ENCODE measurements around the gene CTBP2. TPM values are rescaled to one million over a fixed set of nuclear protein-coding genes. Genes with fewer than 3 reads are reported as not detected.

The CTBP2 gene
- total and polyA plus RNA-seq, 3 experiments from 2014 or later = 1.4 to 2.8 (median 1.8) TPM

DNA sequence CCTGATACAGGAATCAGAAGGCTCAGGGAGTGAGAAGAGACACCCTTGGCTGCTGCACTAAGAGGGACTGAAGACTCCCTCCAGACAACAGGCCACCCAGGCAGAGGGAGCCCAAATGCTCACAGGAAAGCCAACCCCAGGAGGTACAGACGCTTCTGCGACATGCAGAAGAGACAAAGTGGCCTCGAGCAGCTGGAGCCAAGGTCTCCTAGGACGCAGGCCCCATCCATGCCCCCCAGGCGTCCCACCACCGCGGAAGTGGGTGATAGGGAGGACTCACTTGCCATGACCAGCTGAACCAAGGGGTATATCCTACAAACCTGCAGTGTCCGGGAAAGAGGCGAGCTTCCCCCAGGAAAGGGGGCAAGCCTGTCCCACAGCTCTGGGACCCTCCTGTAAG, 56.9 kb downstream of the CTBP2 start:
- Histone ChIP-seq H3K4me3 (ENCODE audit: low read length) (no peak overlapping the region), H3K36me3 (ENCODE audit: insufficient read depth, low read length) (no peaks in the 10 kb centered on the region), H3K9me3 (ENCODE audit: low read length) (no peaks in the 10 kb centered on the region), H3K4me1 (ENCODE audit: insufficient read depth, low read length) (no peaks in the 10 kb centered on the region), H3K27ac (ENCODE audit: low read depth, low read length) (no peak overlapping the region), H3K27me3 (ENCODE audit: insufficient read depth, low read length, poor library complexity, severe bottlenecking) (no peaks in the 10 kb centered on the region)
- no peaks in the 10 kb centered on the region for H3K36me3 Mint-ChIP-seq
- no peaks in the 10 kb centered on the region for H3K4me1 Mint-ChIP-seq
- peaks cover 0 to 4% of the 10 kb centered on the region in 2 donors for H3K27me3 Mint-ChIP-seq
- H3K4me3 Mint-ChIP-seq = no peak overlapping the region
- H3K9me3 Mint-ChIP-seq = peaks cover 0 to 3% (median 0%) of the 10 kb centered on the region in 5 donors
- POLR2A ChIA-PET = no interaction called here
- CTCF ChIA-PET = no interaction called here
- DNase-seq = no peak
- no peak overlapping the region for H3K27ac Mint-ChIP-seq

GRCh38 chr10:125102821-125103220, 57.5 kb downstream of the CTBP2 start:
- Mint-ChIP-seq H3K36me3 (no peaks in the 10 kb centered on the region), H3K4me3 (no peak overlapping the region), H3K27ac (no peak overlapping the region), H3K4me1 (no peaks in the 10 kb centered on the region), H3K27me3 (peaks cover 2 to 4% of the 10 kb centered on the region in 2 donors), H3K9me3 (peaks cover 0 to 3% (median 0%) of the 10 kb centered on the region in 5 donors)
- ChIA-PET POLR2A (no interaction called here), CTCF (no interaction called here)
- Histone ChIP-seq H3K4me1 (ENCODE audit: insufficient read depth, low read length) (no peaks in the 10 kb centered on the region), H3K9me3 (ENCODE audit: low read length) (no peaks in the 10 kb centered on the region), H3K4me3 (ENCODE audit: low read length) (no peak overlapping the region), H3K36me3 (ENCODE audit: insufficient read depth, low read length) (no peaks in the 10 kb centered on the region), H3K27ac (ENCODE audit: low read depth, low read length) (no peak overlapping the region), H3K27me3 (ENCODE audit: insufficient read depth, low read length, poor library complexity, severe bottlenecking) (no peaks in the 10 kb centered on the region)
- no peak for DNase-seq

- POLR2A ChIA-PET = no interaction called here
- H3K27me3 Mint-ChIP-seq = peaks cover 2 to 4% of the 10 kb centered on the region in 2 donors
- no peaks in the 10 kb centered on the region for H3K27me3 ChIP-seq (ENCODE audit: insufficient read depth, low read length, poor library complexity, severe bottlenecking)
- H3K36me3 ChIP-seq (ENCODE audit: insufficient read depth, low read length) = no peaks in the 10 kb centered on the region
- H3K4me3 ChIP-seq (ENCODE audit: low read length) = no peak overlapping the region
- H3K4me1 ChIP-seq (ENCODE audit: insufficient read depth, low read length) = no peaks in the 10 kb centered on the region
- DNase-seq = no peak
- CTCF ChIA-PET = no interaction called here
- no peaks in the 10 kb centered on the region for H3K36me3 Mint-ChIP-seq
- H3K9me3 Mint-ChIP-seq = no peaks in the 10 kb centered on the region
- no peaks in the 10 kb centered on the region for H3K9me3 ChIP-seq (ENCODE audit: low read length)
- no peak overlapping the region for H3K4me3 Mint-ChIP-seq
- H3K4me1 Mint-ChIP-seq = no peaks in the 10 kb centered on the region
- H3K27ac ChIP-seq (ENCODE audit: low read depth, low read length) = no peak overlapping the region
- H3K27ac Mint-ChIP-seq = no peak overlapping the region
Measured at GRCh38 chr10:125102246-125102645, 58.1 kb downstream of the CTBP2 start.

GRCh38 chr10:125101581-125101980, 58.8 kb downstream of the CTBP2 start:
- H3K27me3 Mint-ChIP-seq = peaks cover 2 to 4% of the 10 kb centered on the region in 2 donors
- no peak overlapping the region for H3K27ac ChIP-seq (ENCODE audit: low read depth, low read length)
- no peaks in the 10 kb centered on the region for H3K27me3 ChIP-seq (ENCODE audit: insufficient read depth, low read length, poor library complexity, severe bottlenecking)
- DNase-seq = no peak
- H3K4me3 Mint-ChIP-seq = no peak overlapping the region
- H3K9me3 ChIP-seq (ENCODE audit: low read length) = no peaks in the 10 kb centered on the region
- no peaks in the 10 kb centered on the region for H3K4me1 Mint-ChIP-seq
- no peak overlapping the region for H3K4me3 ChIP-seq (ENCODE audit: low read length)
- no peaks in the 10 kb centered on the region for H3K9me3 Mint-ChIP-seq
- H3K27ac Mint-ChIP-seq = no peak overlapping the region
- CTCF ChIA-PET = no interaction called here
- no peaks in the 10 kb centered on the region for H3K36me3 ChIP-seq (ENCODE audit: insufficient read depth, low read length)
- no peaks in the 10 kb centered on the region for H3K36me3 Mint-ChIP-seq
- POLR2A ChIA-PET = no interaction called here
- H3K4me1 ChIP-seq (ENCODE audit: insufficient read depth, low read length) = no peaks in the 10 kb centered on the region

DNA sequence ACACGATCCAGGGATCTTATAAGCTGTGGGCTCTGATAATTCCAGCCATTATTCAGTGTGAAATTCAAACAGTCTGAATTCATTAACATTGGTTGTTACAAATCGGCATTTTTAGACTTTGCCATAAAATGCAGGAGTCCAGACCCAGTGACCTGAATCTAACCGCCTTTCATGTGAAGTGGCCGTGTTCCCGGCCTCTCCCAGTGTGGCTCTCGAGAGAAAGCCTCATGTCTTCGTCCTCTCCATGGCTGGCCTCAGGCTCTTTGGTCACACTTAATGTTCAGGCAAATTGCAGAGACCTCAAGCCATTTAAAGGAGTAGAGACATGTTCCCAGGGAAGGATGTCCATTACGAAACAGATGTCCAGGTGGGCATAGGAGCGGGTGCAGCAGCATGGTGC, 59.3 kb downstream of the CTBP2 start:
- Histone ChIP-seq H3K27me3 (ENCODE audit: insufficient read depth, low read length, poor library complexity, severe bottlenecking) (no peaks in the 10 kb centered on the region), H3K36me3 (ENCODE audit: insufficient read depth, low read length) (no peaks in the 10 kb centered on the region), H3K27ac (ENCODE audit: low read depth, low read length) (no peak overlapping the region), H3K9me3 (ENCODE audit: low read length) (no peaks in the 10 kb centered on the region), H3K4me3 (ENCODE audit: low read length) (no peak overlapping the region), H3K4me1 (ENCODE audit: insufficient read depth, low read length) (no peaks in the 10 kb centered on the region)
- Mint-ChIP-seq H3K27ac (no peak overlapping the region), H3K4me1 (peaks cover 0 to 3% (median 0%) of the 10 kb centered on the region in 3 donors), H3K9me3 (no peaks in the 10 kb centered on the region), H3K4me3 (no peak overlapping the region), H3K36me3 (no peaks in the 10 kb centered on the region), H3K27me3 (peaks cover 2 to 8% of the 10 kb centered on the region in 2 donors)
- POLR2A ChIA-PET = no interaction called here
- no peak for DNase-seq
- CTCF ChIA-PET = no interaction called here

- ChIA-PET CTCF (no interaction called here), POLR2A (no interaction called here)
- H3K4me1 Mint-ChIP-seq = peaks cover 0 to 3% (median 0%) of the 10 kb centered on the region in 3 donors
- no peaks in the 10 kb centered on the region for H3K36me3 ChIP-seq (ENCODE audit: insufficient read depth, low read length)
- no peak overlapping the region for H3K4me3 ChIP-seq (ENCODE audit: low read length)
- H3K27me3 ChIP-seq (ENCODE audit: insufficient read depth, low read length, poor library complexity, severe bottlenecking) = no peaks in the 10 kb centered on the region
- no peaks in the 10 kb centered on the region for H3K9me3 Mint-ChIP-seq
- H3K27ac ChIP-seq (ENCODE audit: low read depth, low read length) = no peak overlapping the region
- no peak for DNase-seq
- no peaks in the 10 kb centered on the region for H3K4me1 ChIP-seq (ENCODE audit: insufficient read depth, low read length)
- H3K27me3 Mint-ChIP-seq = peaks cover 2 to 5% of the 10 kb centered on the region in 2 donors
- no peaks in the 10 kb centered on the region for H3K36me3 Mint-ChIP-seq
- H3K27ac Mint-ChIP-seq = no peak overlapping the region
- no peaks in the 10 kb centered on the region for H3K9me3 ChIP-seq (ENCODE audit: low read length)
- H3K4me3 Mint-ChIP-seq = no peak overlapping the region
Measured at GRCh38 chr10:125097409-125098070, 62.8 kb downstream of the CTBP2 start.

GRCh38 chr10:125096975-125097374, 63.4 kb downstream of the CTBP2 start:
- no peaks in the 10 kb centered on the region for H3K9me3 Mint-ChIP-seq
- no peaks in the 10 kb centered on the region for H3K36me3 Mint-ChIP-seq
- peaks cover 3 to 5% of the 10 kb centered on the region in 2 donors for H3K27me3 Mint-ChIP-seq
- H3K27me3 ChIP-seq (ENCODE audit: insufficient read depth, low read length, poor library complexity, severe bottlenecking) = no peaks in the 10 kb centered on the region
- H3K4me1 Mint-ChIP-seq = peaks cover 0 to 3% (median 0%) of the 10 kb centered on the region in 3 donors
- no peaks in the 10 kb centered on the region for H3K36me3 ChIP-seq (ENCODE audit: insufficient read depth, low read length)
- ChIA-PET CTCF (no interaction called here), POLR2A (no interaction called here)
- H3K4me1 ChIP-seq (ENCODE audit: insufficient read depth, low read length) = no peaks in the 10 kb centered on the region
- no peak overlapping the region for H3K27ac Mint-ChIP-seq
- no peak overlapping the region for H3K4me3 Mint-ChIP-seq
- H3K4me3 ChIP-seq (ENCODE audit: low read length) = no peak overlapping the region
- H3K9me3 ChIP-seq (ENCODE audit: low read length) = no peaks in the 10 kb centered on the region
- H3K27ac ChIP-seq (ENCODE audit: low read depth, low read length) = no peak overlapping the region
- no peak for DNase-seq

DNA sequence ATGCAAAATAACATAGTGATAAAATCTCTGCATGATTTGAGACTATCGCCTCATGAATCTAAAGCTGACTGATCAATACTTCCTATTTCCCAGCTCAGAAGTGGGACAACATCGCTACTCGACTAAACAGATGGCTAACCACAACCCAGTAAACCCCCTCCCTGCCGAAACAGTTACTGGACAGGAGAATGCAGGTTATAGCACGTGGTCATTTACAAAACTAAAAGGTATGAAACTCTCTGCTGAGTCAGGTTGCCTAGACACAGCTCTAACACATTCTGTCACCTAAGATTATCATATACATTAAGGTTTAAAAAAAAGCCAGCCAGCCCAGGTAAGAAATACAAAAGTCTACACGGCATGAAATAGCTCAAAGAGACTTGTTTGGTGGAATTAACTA, 64.0 kb downstream of the CTBP2 start:
- POLR2A ChIA-PET = no interaction called here

More for the DNA sequence above, 64.0 kb downstream of the CTBP2 start:
- no peak for DNase-seq
- Mint-ChIP-seq H3K36me3 (no peaks in the 10 kb centered on the region), H3K27ac (no peak overlapping the region), H3K4me1 (peaks cover 0 to 3% (median 0%) of the 10 kb centered on the region in 3 donors), H3K27me3 (peaks cover 4 to 5% of the 10 kb centered on the region in 2 donors), H3K9me3 (no peaks in the 10 kb centered on the region), H3K4me3 (no peak overlapping the region)
- Histone ChIP-seq H3K36me3 (ENCODE audit: insufficient read depth, low read length) (no peaks in the 10 kb centered on the region), H3K4me1 (ENCODE audit: insufficient read depth, low read length) (no peaks in the 10 kb centered on the region), H3K9me3 (ENCODE audit: low read length) (no peaks in the 10 kb centered on the region), H3K27me3 (ENCODE audit: insufficient read depth, low read length, poor library complexity, severe bottlenecking) (no peaks in the 10 kb centered on the region), H3K27ac (ENCODE audit: low read depth, low read length) (no peak overlapping the region), H3K4me3 (ENCODE audit: low read length) (no peak overlapping the region)
- CTCF ChIA-PET = no interaction called here
